Esophagus squamous epithelium (tissue), 5 donors: ENCODE results near the gene AKNAD1. TPM values are rescaled to one million over a fixed set of nuclear protein-coding genes. Genes with fewer than 3 reads are reported as not detected.

Experiments
- DNase-seq: peaks from one replicate; lab custom pipeline; 2025; lab: John Stamatoyannopoulos, UW
- H3K27ac ChIP-seq, 4 donors: fragments of 200-600 bp; sonication (generic); one replicate each; pipeline ENCODE4 v1.5.1; 2016 to 2019; ENCODE audit warnings: mild to moderate bottlenecking in 1 of 4
- H3K27me3 ChIP-seq, 4 donors: fragments of 200-600 bp; sonication (generic); 1 replicate in 3 of 4; 2 replicates in 1 of 4; pipeline versions ENCODE4 v1.5.1 to v1.6.0; 2017 to 2021; ENCODE audit warnings: antibody characterized with exemption in 1 of 4
- H3K36me3 ChIP-seq, 3 donors: fragments of 200-600 bp; sonication (generic); one replicate each; pipeline ENCODE4 v1.5.1; 2016 to 2019
- H3K4me1 ChIP-seq, 3 donors: fragments of 200-600 bp; sonication (generic); one replicate each; pipeline ENCODE4 v1.5.1; 2017 to 2019
- H3K4me3 ChIP-seq, 4 donors: fragments of 200-600 bp; sonication (generic); 1 replicate in 3 of 4; 2 replicates in 1 of 4; pipeline ENCODE4 v1.5.1; 2016 to 2019; ENCODE audit warnings: mild to moderate bottlenecking in 2 of 4, moderate library complexity in 1 of 4
- H3K9me3 ChIP-seq, 3 donors: fragments of 200-600 bp; sonication (generic); one replicate each; pipeline ENCODE4 v1.5.1; 2016 to 2019
- POLR2A ChIP-seq, 4 donors: fragments of 450-650 bp; IDR thresholded peaks; one replicate each; pipeline ENCODE4 v1.6.1; 2017; ENCODE audit warnings: antibody characterized with exemption in 4 of 4, mild to moderate bottlenecking in 4 of 4, moderate library complexity in 3 of 4
- WGBS, 2 donors: methylation state at CpG; one replicate each; pipeline ENCODE4 v1.1.5; 2018; 5-methylcytosine and 5-hydroxymethylcytosine counted together
- intact Hi-C: fragments of 100-400 bp; cut with DNase I; formaldehyde crosslinking; loops from one replicate; pipeline ENCODE4 v1.15.0; 2022
- total RNA-seq, 4 donors: library from RNA; depleted of rRNA; stranded (reverse); fragments of >200 nt; gene quantifications; one replicate each; pipeline ENCODE4 v1.1.0, GENCODE V29; 2016
- TF ChIP-seq, protein P1 (sequence below), 6 experiments: fragments of 450-650 bp in 4 of 6; fragments of 200-600 bp in 2 of 6; sonication (generic) in 2 of 6; IDR thresholded peaks; one replicate each; pipeline ENCODE4 v1.5.1; 2016 to 2019; ENCODE audit warnings: antibody characterized with exemption in 6 of 6, mild to moderate bottlenecking in 4 of 6, moderate library complexity in 4 of 6
- donor health status: DM: yes; HTN: yes; CAD: no.

Gene AKNAD1
- total RNA-seq, 4 donors from 2014 or later: 0.09 to 4.8 (median 2.6) TPM; not detected in 1

DNA sequence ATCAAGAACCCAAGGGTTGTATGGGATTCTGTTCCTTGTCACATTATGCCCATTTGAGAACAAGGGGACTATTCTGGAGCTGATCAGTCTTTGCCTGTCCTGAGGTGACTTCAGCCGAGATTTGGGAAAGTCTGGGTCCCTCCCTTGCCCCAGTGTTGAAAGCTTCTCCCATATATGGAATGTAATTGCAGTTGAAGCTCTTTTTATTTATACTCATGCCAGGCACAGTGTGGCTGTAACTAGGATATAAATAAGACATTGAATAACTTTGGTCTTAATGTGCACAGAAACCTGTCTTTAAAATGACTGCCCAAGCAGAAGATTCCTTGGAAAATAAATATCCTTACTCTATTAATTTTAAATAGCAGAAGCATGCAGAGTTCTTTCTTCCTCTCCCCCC, 15.2 kb downstream of the AKNAD1 start:
- peak overlapping the region in 2 of 4 donors; percentile 27 to 46 for H3K27ac ChIP-seq
- intact Hi-C loops: no loop called here
- DNase-seq: no peak
- H3K27me3 ChIP-seq: no peaks in the 10 kb centered on the region
- no peak for TF ChIP-seq POLR2A (IDR thresholded peaks at IDR 0.05)
- TF ChIP-seq, protein P1, sequence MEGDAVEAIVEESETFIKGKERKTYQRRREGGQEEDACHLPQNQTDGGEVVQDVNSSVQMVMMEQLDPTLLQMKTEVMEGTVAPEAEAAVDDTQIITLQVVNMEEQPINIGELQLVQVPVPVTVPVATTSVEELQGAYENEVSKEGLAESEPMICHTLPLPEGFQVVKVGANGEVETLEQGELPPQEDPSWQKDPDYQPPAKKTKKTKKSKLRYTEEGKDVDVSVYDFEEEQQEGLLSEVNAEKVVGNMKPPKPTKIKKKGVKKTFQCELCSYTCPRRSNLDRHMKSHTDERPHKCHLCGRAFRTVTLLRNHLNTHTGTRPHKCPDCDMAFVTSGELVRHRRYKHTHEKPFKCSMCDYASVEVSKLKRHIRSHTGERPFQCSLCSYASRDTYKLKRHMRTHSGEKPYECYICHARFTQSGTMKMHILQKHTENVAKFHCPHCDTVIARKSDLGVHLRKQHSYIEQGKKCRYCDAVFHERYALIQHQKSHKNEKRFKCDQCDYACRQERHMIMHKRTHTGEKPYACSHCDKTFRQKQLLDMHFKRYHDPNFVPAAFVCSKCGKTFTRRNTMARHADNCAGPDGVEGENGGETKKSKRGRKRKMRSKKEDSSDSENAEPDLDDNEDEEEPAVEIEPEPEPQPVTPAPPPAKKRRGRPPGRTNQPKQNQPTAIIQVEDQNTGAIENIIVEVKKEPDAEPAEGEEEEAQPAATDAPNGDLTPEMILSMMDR (IDR thresholded peaks at IDR 0.05): no peak
- no peaks in the 10 kb centered on the region for H3K9me3 ChIP-seq
- no peak overlapping the region for H3K4me3 ChIP-seq
- H3K36me3 ChIP-seq: no peaks in the 10 kb centered on the region
- peaks cover 0 to 33% (median 12%) of the 10 kb centered on the region in 3 donors for H3K4me1 ChIP-seq
- 38 to 44% methylated on average over 1 of the region's 1 CpG for WGBS, 2 donors

- H3K4me3 ChIP-seq: no peak overlapping the region
- no peaks in the 10 kb centered on the region for H3K27me3 ChIP-seq
- WGBS, 2 donors: 90 to 100% methylated on average over 2 of the region's 2 CpGs
- no peak for TF ChIP-seq POLR2A (IDR thresholded peaks at IDR 0.05)
- TF ChIP-seq, protein P1 (IDR thresholded peaks at IDR 0.05): no peak
- H3K9me3 ChIP-seq: no peaks in the 10 kb centered on the region
- intact Hi-C loops: no loop called here
- no peaks in the 10 kb centered on the region for H3K36me3 ChIP-seq
- H3K4me1 ChIP-seq: peaks cover 20 to 46% (median 27%) of the 10 kb centered on the region in 3 donors
- no peak for DNase-seq
- H3K27ac ChIP-seq: no peak overlapping the region
These were observed 24.0 kb downstream of the AKNAD1 start for GRCh38 chr1:108832929-108833328.

GRCh38 chr1:108831225-108831624, 25.7 kb downstream of the AKNAD1 start:
- intact Hi-C loops: no loop called here
- WGBS, 2 donors: 15 to 17% methylated on average over 2 of the region's 2 CpGs
- H3K27ac ChIP-seq: peak overlapping the region; percentile 70 to 93 (median 86)
- H3K4me1 ChIP-seq: peaks cover 22 to 63% (median 32%) of the 10 kb centered on the region in 3 donors
- H3K4me3 ChIP-seq: no peak overlapping the region
- H3K9me3 ChIP-seq: no peaks in the 10 kb centered on the region
- no peaks in the 10 kb centered on the region for H3K27me3 ChIP-seq
- TF ChIP-seq, protein P1 (IDR thresholded peaks at IDR 0.05): no peak
- no peak for TF ChIP-seq POLR2A (IDR thresholded peaks at IDR 0.05)
- H3K36me3 ChIP-seq: no peaks in the 10 kb centered on the region
- no peak for DNase-seq

DNA sequence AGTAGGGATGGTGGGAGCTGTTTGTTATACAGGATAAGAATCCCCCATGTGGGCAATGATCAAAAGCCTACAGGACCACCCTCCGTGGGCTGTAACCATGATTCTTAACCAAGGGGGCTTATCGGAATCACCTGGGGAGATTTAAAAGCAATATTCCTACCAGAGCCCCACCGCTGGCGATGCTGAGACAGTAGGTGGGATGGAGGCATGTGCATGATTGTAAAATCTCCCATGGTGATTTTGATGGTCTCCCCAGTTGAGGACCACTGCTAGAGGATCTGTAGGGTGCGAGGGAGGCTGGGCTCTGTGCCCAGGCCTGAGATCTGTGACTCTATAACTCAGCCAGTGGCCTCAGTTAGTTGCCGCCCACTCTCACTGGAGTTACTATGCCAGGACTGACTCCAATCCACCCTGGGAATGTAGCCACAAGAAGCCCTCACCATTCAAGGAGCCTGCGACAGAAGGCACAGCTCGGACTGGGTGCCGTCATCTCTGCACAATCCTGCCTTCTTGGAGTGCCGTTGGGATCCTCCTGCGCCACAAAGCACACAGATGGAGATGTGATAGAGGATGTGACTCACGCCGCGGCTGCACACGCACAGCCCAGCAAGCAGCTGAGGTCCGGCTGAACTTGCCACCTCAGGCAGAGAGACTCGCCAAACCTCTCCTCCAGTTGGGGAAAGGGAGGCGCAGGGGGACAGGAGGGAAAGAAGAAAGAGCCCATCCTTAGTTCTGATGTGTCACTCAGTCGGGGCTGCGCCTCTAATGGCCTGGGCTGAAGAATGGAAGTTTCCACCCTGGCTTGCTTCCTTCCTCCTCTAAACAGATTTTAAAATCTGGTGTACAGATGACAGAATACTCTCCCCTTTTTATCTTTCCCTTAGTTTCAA, 26.5 kb downstream of the AKNAD1 start:
- H3K4me3 ChIP-seq: peak overlapping the region; percentile 5 to 48 (median 26)
- peaks cover 22 to 72% (median 32%) of the 10 kb centered on the region in 3 donors for H3K4me1 ChIP-seq
- H3K27ac ChIP-seq: peak overlapping the region; percentile 70 to 93 (median 86)
- H3K27me3 ChIP-seq: no peaks in the 10 kb centered on the region
- DNase-seq: no peak
- TF ChIP-seq, protein P1 (IDR thresholded peaks at IDR 0.05): no peak
- TF ChIP-seq POLR2A (IDR thresholded peaks at IDR 0.05): peak in 2 of 4 donors; percentile 21 to 46
- 23 to 27% methylated on average over 10 to 20 of the region's 20 CpGs for WGBS, 2 donors
- intact Hi-C loops: no loop called here
- no peaks in the 10 kb centered on the region for H3K36me3 ChIP-seq
- H3K9me3 ChIP-seq: no peaks in the 10 kb centered on the region

- Histone ChIP-seq H3K9me3 (no peaks in the 10 kb centered on the region), H3K36me3 (no peaks in the 10 kb centered on the region), H3K4me3 (no peak overlapping the region), H3K27ac (peak overlapping the region; percentile 70 to 93 (median 86)), H3K27me3 (no peaks in the 10 kb centered on the region), H3K4me1 (peaks cover 22 to 74% (median 32%) of the 10 kb centered on the region in 3 donors)
- WGBS, 2 donors: 57% methylated on average over 6 of the region's 6 CpGs
- intact Hi-C loops: loop anchor here (5.0 kb wide), 1 partner anchor 68 kb away; no protein-coding TSS in a partner anchor
- DNase-seq: no peak
- TF ChIP-seq POLR2A (IDR thresholded peaks at IDR 0.05): no peak
- TF ChIP-seq, protein P1 (IDR thresholded peaks at IDR 0.05): no peak
These were observed 27.4 kb downstream of the AKNAD1 start for GRCh38 chr1:108829498-108829916.
